GM12878 (cell line): ENCODE data around the gene ZNF276. TPM values are rescaled to one million over a fixed set of nuclear protein-coding genes. Genes with fewer than 3 reads are reported as not detected.
A peak's percentile ranks its signal among the peaks of the same experiment; 100 is the strongest.

Experiments used
- ATAC-seq: fragments of 200-7000 bp; cut with Tn5 transposase; 3 replicates; pipeline ENCODE4 v1.9.1; 2020; ENCODE audit warnings: mild to moderate bottlenecking, moderate library complexity
- BruUV-seq: library from RNA; stranded (reverse); fragments of 400-500 nt; replicated peaks from 2 replicates; lab custom pipeline; 2021; lab: Mats Ljungman, UMichigan
- CTCF ChIA-PET: fragments of 300-600 bp; sonication (Branson Sonifier 250); formaldehyde crosslinking; extraction: SDS; loops from one replicate; lab custom pipeline; 2021; ENCODE audit warnings: inconsistent platforms; lab: Yijun Ruan, JAX
- POLR2A ChIA-PET: fragments of 350-600 bp; formaldehyde crosslinking; extraction: SDS; loops from one replicate; lab custom pipeline; 2021; ENCODE audit warnings: inconsistent platforms; lab: Charles Lee
- RAD21 ChIA-PET: fragments of 300-600 bp; sonication (Branson Sonifier 250); formaldehyde crosslinking; loops from one replicate; lab custom pipeline; 2023; ENCODE audit warnings: antibody characterized with exemption; ENCODE audit not compliant: unreplicated experiment; lab: Charles Lee
- SMC1A ChIA-PET: fragments of 300-600 bp; sonication (Branson Sonifier 250); formaldehyde crosslinking; loops from one replicate; lab custom pipeline; 2023; ENCODE audit not compliant: unreplicated experiment, uncharacterized antibody; lab: Charles Lee
- DNase-seq: peaks from one replicate; pipeline ENCODE4 v3.0.0-alpha.2; 2011; ENCODE audit warnings: low read depth, low spot score
- FAIRE-seq: peaks from 3 replicates; lab custom pipeline; 2011; peaks lifted over from hg19 to GRCh38; lab: Jason Lieb, UNC
- H2AFZ ChIP-seq: 2 replicates; pipeline ENCODE4 v1.6.0; 2011; ENCODE audit warnings: low read depth, low read length, control low read depth; ENCODE audit not compliant: control insufficient read depth
- H3K27ac ChIP-seq: 2 replicates; pipeline ENCODE4 v1.5.1; 2011; ENCODE audit warnings: control low read depth; ENCODE audit not compliant: control insufficient read depth, insufficient read depth
- H3K27me3 ChIP-seq, 2 experiments: replicated peaks in 1 of 2; 2 replicates each; pipeline versions ENCODE4 v1.6.0 to v1.6.1; 2011; ENCODE audit warnings: low read length in 1 of 2; ENCODE audit not compliant: control insufficient read depth in 2 of 2, insufficient read depth in 2 of 2
- H3K36me3 ChIP-seq, 2 experiments: 2 replicates each; pipeline ENCODE4 v1.5.1; 2011; ENCODE audit warnings: low read length in 1 of 2; ENCODE audit not compliant: control insufficient read depth in 2 of 2, insufficient read depth in 2 of 2
- H3K4me1 ChIP-seq: 2 replicates; pipeline ENCODE4 v1.6.1; 2011; ENCODE audit warnings: mild to moderate bottlenecking, low read length, moderate library complexity, mixed read lengths; ENCODE audit not compliant: control insufficient read depth, insufficient read depth
- H3K4me2 ChIP-seq: 2 replicates; pipeline ENCODE4 v1.6.0; 2011; ENCODE audit warnings: control low read depth; ENCODE audit not compliant: control insufficient read depth, insufficient read depth
- H3K4me3 ChIP-seq: fragments of 200-600 bp; sonication (generic); 2 replicates; pipeline ENCODE4 v1.5.1; 2016
- H3K79me2 ChIP-seq: 2 replicates; pipeline ENCODE4 v1.6.0; 2011; ENCODE audit warnings: low read length; ENCODE audit not compliant: control insufficient read depth, insufficient read depth
- H3K9ac ChIP-seq: 2 replicates; pipeline ENCODE4 v1.8.0; 2011; ENCODE audit warnings: low read length, control low read depth, mixed read lengths; ENCODE audit not compliant: control insufficient read depth, insufficient read depth
- H3K9me3 ChIP-seq: replicated peaks from 3 replicates; pipeline ENCODE4 v1.5.1; 2011; ENCODE audit warnings: mild to moderate bottlenecking, low read length; ENCODE audit not compliant: control insufficient read depth, insufficient read depth
- H4K20me1 ChIP-seq: 2 replicates; pipeline ENCODE4 v1.6.0; 2011; ENCODE audit not compliant: control insufficient read depth, insufficient read depth
- ATF7 ChIP-seq: fragments of 450-650 bp; IDR thresholded peaks from 2 replicates; pipeline ENCODE4 v1.6.1; 2016; ENCODE audit warnings: low read depth, mild to moderate bottlenecking
- BCL11A ChIP-seq: IDR thresholded peaks from 2 replicates; pipeline ENCODE4 v1.6.1; 2011; ENCODE audit warnings: low read depth, low read length
- CREM ChIP-seq: IDR thresholded peaks from 2 replicates; pipeline ENCODE4 v1.6.1; 2014; ENCODE audit warnings: antibody characterized with exemption, low read depth
- DPF2 ChIP-seq: fragments of 450-650 bp; IDR thresholded peaks from 2 replicates; pipeline ENCODE4 v1.6.1; 2017; ENCODE audit warnings: mild to moderate bottlenecking
- GABPA ChIP-seq: IDR thresholded peaks from 2 replicates; pipeline ENCODE4 v1.6.1; 2014; ENCODE audit warnings: antibody characterized with exemption, low read depth, mild to moderate bottlenecking, inconsistent platforms
- HDAC2 ChIP-seq: fragments of 200-600 bp; sonication (generic); IDR thresholded peaks from 2 replicates; pipeline ENCODE4 v1.6.1; 2017
- KLF5 ChIP-seq: fragments of 450-650 bp; IDR thresholded peaks from 2 replicates; pipeline ENCODE4 v1.6.1; 2014; ENCODE audit warnings: mild to moderate bottlenecking; ENCODE audit not compliant: partially characterized antibody
- PAX5 ChIP-seq: IDR thresholded peaks from 2 replicates; pipeline ENCODE4 v1.6.1; 2011; ENCODE audit warnings: low read depth, low read length, borderline replicate concordance
- POLR2A ChIP-seq: IDR thresholded peaks from 2 replicates; pipeline ENCODE4 v1.6.1; 2011; ENCODE audit warnings: low read depth, mild to moderate bottlenecking, low read length
- SPI1 ChIP-seq: IDR thresholded peaks from 2 replicates; pipeline ENCODE4 v1.6.1; 2011; ENCODE audit warnings: low read depth, mild to moderate bottlenecking, low read length, moderate library complexity, borderline replicate concordance; ENCODE audit not compliant: insufficient read depth
- SREBF2 ChIP-seq: IDR thresholded peaks from 2 replicates; pipeline ENCODE4 v1.6.1; 2012; ENCODE audit warnings: mild to moderate bottlenecking, low read length
- SUPT20H ChIP-seq: IDR thresholded peaks from 2 replicates; pipeline ENCODE4 v1.6.1; 2011; ENCODE audit warnings: low read depth, mild to moderate bottlenecking, low read length, moderate library complexity, borderline replicate concordance; ENCODE audit not compliant: control insufficient read depth
- ZNF217 ChIP-seq: fragments of 450-650 bp; IDR thresholded peaks from 2 replicates; pipeline ENCODE4 v1.6.1; 2017; ENCODE audit warnings: antibody characterized with exemption, mild to moderate bottlenecking
- WGBS: methylation state at CpG from one replicate; pipeline ENCODE4 v1.1.6; 2016; ENCODE audit warnings: low lambda C conversion rate; ENCODE audit not compliant: insufficient replicate concordance, insufficient coverage; ENCODE audit errors: missing lambda C conversion rate; 5-methylcytosine and 5-hydroxymethylcytosine counted together
- in situ Hi-C: fragments of 300-500 bp; cut with MboI; formaldehyde crosslinking; loops from 9 replicates; pipeline ENCODE4 v1.14.3; 2018; ENCODE audit warnings: mixed read lengths
- intact Hi-C: fragments of 100-400 bp; cut with micrococcal nuclease; formaldehyde crosslinking; loops from one replicate; pipeline ENCODE4 v1.14.2; 2022; ENCODE audit not compliant: unreplicated experiment
- polyA plus RNA-seq, 11 experiments: library from polyadenylated mRNA; depleted of rRNA in 4 of 11; unstranded in 6 of 11; stranded (reverse) in 5 of 11; fragments of >200 nt; fragmentation: Nextera tagmentation in 4 of 11; fragmentation: Illumina TruSeq in 1 of 11; extraction: Ambion mirVana in 4 of 11; extraction: Trizol in 1 of 11; gene quantifications; 1 replicate in 1 of 11; 2 replicates in 10 of 11; pipeline versions ENCODE4 v1.2.1 to v1.2.3, GENCODE V29; 2011 to 2016; ENCODE audit warnings: inconsistent platforms in 2 of 11, missing spikeins in 2 of 11, low read depth in 1 of 11
- total RNA-seq, 4 experiments: library from RNA; depleted of rRNA in 3 of 4; stranded (reverse); fragments of >200 nt in 3 of 4; fragmentation: Illumina TruSeq in 1 of 4; extraction: Trizol in 1 of 4; gene quantifications; 2 replicates each; pipeline versions ENCODE4 v1.2.1 to v1.2.3, GENCODE V29; 2013 to 2021

The ZNF276 gene
- total and polyA plus RNA-seq, 10 of the 15 experiments (the other 5 are each of a cell fraction or from before 2014, with no cell fraction given), result 0.27 to 22.7 (median 8.7) TPM

GRCh38 chr16:89733322-89733721, 12.0 kb downstream of the ZNF276 start:
- H3K36me3 ChIP-seq, result peaks cover 28 to 31% of the 10 kb centered on the region in 2 experiments
- TF ChIP-seq DPF2 (no peak), SUPT20H (no peak), GABPA (no peak), KLF5 (no peak), ZNF217 (no peak), ATF7 (no peak), PAX5 (no peak), HDAC2 (no peak), BCL11A (no peak), CREM (no peak), SREBF2 (no peak)
- no peaks in the 10 kb centered on the region for H3K79me2 ChIP-seq
- POLR2A ChIA-PET, result no interaction called here
- no peaks in the 10 kb centered on the region; the same call in 2 of the 3 replicates for H3K9me3 ChIP-seq
- ATAC-seq (no peak), FAIRE-seq (no peak), DNase-seq (no peak)
- peaks cover 3% of the 10 kb centered on the region; the same call in 1 of the 2 replicates for H3K4me1 ChIP-seq
- WGBS, result 89% methylated on average over 17 of the region's 17 CpGs
- H3K27me3 ChIP-seq, result no peaks in the 10 kb centered on the region
- intact Hi-C loops, result no loop called here
- CTCF ChIA-PET, result no interaction called here
- in situ Hi-C loops, result no loop called here
- no peaks in the 10 kb centered on the region for H4K20me1 ChIP-seq
- H3K9ac ChIP-seq, result no peak overlapping the region
- BruUV-seq, result no TSS peak
- H3K4me2 ChIP-seq, result no peak overlapping the region
- no peak overlapping the region for H3K27ac ChIP-seq
- no peak overlapping the region for H2AFZ ChIP-seq
- SMC1A ChIA-PET, result no interaction called here
- H3K4me3 ChIP-seq, result no peak overlapping the region
- RAD21 ChIA-PET, result no interaction called here

- Histone ChIP-seq H3K27me3 (no peaks in the 10 kb centered on the region), H3K9me3 (no peaks in the 10 kb centered on the region; the same call in 2 of the 3 replicates), H4K20me1 (no peaks in the 10 kb centered on the region), H3K27ac (no peak overlapping the region), H3K79me2 (no peaks in the 10 kb centered on the region), H3K4me2 (no peak overlapping the region), H3K9ac (no peak overlapping the region), H2AFZ (no peak overlapping the region), H3K4me1 (peaks cover 3% of the 10 kb centered on the region; the same call in 1 of the 2 replicates), H3K4me3 (no peak overlapping the region), H3K36me3 (peaks cover 32% of the 10 kb centered on the region in 2 experiments)
- DNase-seq (no peak), FAIRE-seq (no peak), ATAC-seq (no peak)
- BruUV-seq, result no TSS peak
- 93% methylated on average over 21 of the region's 21 CpGs for WGBS
- CTCF ChIA-PET, result no interaction called here
- in situ Hi-C loops (no loop called here), intact Hi-C loops (no loop called here)
- POLR2A ChIA-PET, result no interaction called here
- TF ChIP-seq POLR2A, result peak; percentile 47
- TF ChIP-seq SPI1, result no peak
- RAD21 ChIA-PET, result no interaction called here
- SMC1A ChIA-PET, result no interaction called here
These were observed 12.5 kb downstream of the ZNF276 start for GRCh38 chr16:89733792-89734191.
